Measurements from ENCODE around the gene ZNF217.
A peak's percentile ranks its signal among the peaks of the same experiment; 100 is the strongest.
"Not testable (repeated sequence)": the region's sequence is repeated elsewhere in the genome, so short reads cannot be mapped to it uniquely, and the experiment has no call there.

Gene ZNF217

DNA sequence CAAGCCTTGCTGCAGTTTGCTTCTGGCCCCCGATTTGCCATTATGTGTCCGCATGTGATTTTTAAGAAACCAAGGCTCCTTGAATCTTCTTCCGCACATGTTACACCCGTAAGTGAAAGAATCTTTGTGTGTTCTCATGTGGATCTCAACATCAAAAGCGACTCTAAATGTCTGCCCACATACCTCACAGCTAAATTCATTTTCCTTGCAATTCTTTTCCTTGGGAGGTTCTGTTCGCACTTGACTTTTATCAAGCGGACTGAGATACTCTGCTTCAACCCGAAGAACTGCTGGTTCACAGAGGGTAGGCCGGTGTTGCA lies 11.4 kb downstream of the ZNF217 start:
- DNase-seq (ENCODE audit: low spot score): no peak

DNA sequence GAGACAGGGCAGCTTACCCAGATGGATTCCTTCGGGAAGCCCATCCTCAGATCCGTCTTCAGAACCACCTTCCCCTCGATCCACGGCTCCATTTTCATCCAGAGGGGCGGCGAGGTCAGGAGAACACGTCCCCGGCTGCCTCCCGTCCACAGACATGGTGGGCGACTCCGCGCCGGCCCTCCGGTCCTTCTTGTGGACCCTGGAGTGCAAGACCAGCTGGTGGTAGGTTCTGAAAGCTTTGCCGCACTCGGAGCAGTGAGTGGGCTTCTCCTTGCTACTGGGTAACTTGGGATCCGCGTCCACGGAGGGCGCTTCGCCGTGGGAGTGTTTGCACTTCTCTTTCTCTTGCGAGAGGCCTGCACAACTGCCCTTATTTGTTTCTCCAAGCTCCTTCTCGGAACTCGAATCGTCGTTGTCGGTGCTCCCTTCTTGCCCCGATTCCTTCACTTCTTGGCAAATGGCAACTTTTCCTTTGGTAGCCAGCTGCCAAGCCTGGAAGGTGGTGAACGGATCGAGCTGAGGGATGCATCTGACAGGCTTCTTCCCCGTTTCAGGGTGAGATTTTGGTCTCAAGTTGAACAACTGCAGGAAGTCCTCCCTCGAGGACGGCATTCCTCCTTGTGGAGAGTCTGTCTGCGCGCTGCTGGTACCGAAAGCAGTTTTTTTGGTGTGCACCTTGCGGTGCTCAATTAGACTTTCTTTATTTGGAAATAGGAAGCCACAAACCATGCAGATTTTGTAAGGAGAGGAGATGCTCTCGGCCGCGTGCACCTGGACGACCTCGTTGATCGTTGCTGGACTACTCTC lies 12.0 kb downstream of the ZNF217 start:
- no peak for DNase-seq (ENCODE audit: low spot score)

DNA sequence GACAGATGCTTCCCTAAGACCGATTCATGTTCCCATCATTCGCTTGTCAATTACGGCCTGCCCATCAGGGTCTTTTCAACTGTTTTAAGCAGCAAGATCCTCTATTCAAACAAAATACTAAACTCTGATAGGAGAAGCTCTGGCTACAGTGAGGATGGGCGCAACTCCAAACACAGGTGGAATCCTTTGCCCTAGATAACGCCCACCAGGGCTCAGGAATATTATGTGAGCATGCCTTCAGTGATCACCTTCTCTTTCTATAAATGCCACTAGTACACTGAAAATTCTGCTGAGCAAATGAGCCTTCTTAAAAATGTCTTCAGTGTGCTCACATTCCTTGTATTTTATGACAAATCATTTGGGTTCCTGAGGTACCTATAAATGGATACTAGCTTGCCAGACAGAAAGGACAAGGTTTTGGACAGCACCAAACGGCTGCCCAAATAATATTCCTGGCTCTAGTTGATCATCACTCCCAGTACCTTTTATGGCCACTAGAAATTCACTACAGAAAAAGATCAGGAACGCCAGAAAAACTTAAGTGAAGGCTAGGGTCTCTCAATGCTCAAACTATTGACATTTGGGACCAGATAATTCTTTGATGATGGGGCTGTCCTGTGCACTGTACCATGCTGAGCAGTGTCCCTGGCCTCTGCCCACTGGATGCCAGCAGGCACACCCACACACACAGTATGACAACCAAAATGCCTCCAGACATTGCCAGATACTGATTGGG lies 13.1 kb downstream of the ZNF217 start:
- no peak for DNase-seq (ENCODE audit: low spot score)

DNA sequence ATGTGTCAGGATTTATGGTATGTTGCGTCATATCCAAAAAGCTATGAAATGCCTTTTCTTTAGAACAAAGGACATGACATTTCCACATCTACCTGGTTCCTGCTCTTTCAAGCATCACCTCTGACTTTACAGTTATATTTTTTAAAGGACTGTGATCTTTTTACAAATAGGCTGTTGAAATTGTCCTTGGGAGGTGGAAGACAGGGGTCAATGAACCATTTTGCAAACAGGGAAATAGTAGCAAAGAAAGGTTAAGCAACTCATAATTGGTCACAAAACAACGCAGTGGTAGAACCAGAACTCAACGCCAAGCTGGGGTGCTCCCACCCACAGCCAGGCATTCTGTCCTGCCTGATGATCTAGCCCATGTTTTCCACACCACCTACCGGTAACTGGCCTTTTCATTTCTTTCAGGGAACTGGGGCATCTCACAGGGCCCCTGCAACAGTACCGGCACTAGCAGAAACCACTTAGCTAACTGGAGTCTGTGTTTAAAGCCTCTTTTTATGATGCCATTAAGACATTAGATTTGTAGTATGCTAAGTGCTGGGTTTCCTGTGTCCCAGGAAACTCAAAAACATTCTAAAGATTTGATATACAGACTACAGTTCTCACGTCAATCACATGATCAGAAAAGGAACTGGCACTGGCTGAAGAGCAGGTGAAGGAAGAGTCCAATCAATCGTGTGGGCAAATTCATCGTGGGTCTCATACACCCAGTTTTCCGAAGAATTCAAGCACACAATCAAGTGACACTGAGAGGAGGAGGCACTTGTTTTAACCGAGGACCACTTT lies 13.9 kb downstream of the ZNF217 start:
- no peak for DNase-seq (ENCODE audit: low spot score)

DNA sequence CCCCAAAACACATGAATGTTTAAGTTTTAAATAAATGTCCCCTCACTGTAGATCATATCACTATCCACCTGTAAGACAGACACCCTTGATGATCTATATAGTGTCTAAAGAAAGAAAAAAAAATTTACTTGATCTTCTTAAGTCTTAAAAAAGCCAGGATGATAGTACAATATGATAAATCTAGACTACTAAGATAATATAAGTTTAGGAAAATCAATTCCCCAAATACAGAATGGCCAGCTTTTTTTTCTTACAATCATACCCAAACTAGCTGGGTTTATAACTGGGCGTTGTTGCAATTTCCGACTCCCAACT lies 14.4 kb downstream of the ZNF217 start:
- no peak for DNase-seq (ENCODE audit: low spot score)

DNA sequence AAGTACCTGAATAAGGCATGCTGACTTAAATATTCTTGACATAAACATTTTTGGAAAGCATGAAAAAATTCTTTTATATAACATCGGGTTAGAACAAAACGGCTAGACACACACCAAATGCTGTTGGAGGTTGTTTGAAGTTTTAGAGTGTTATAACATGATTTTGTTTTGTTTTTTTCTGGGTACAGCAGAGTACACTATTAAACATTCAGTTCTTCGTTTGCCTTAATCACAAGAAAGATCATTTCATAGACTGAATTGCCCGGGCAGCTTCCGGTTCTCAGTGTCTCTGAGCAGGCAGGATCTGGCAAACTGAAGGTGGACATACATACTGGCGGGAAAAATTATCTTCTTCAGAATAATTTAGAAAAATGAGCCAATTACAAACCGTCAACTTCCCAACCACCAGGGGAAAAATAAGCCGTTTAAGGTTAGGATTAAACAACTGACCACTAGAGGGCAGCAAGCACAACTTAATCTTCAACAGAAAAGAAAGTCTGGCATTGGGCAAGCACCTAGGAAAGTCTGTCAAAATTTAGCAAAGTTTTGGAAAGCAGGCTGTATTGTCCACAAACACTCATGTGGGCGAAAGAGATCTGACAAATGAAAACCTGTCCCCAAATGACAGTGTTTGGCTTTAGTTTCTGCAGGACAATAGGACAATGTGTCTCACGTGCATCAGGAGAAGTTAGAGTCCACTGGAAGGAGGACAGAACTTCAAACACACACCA lies 15.0 kb downstream of the ZNF217 start:
- peak; percentile 86 for DNase-seq (ENCODE audit: low spot score)

DNA sequence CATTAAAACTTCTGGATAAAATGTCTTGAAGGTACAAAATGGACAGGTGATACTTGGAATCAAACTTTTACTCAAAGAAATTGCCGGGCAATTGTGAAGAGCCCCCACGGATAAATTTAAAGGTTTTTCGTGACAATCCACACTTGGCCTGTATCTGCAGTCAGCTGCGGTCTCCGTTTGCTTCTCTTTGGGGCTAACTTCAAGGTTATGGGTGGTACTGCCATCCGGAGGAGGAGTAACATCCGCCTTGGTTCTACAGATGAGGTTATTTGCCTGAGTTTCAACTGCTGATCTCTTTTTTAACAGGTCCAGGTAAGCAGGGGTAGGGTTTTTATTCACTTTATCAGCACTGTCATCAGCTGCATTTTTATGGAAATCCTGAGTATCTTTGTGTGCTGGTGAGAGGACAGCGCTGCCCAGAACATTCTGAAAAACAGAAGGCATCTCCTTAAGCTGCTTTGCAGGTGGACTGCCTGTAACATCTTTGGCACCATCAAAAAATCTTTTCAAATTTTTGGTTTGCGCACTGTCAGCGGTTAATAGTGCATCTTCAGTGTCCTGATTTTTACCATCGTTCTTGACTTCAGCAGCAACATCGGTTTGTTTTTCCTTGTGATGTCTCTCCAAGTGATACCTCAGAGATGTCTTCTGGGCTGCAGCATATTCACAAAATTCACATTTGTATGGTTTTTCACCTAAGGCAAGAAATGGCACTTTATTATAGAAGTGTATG lies 16.9 kb downstream of the ZNF217 start:
- DNase-seq (ENCODE audit: low spot score): no peak

DNA sequence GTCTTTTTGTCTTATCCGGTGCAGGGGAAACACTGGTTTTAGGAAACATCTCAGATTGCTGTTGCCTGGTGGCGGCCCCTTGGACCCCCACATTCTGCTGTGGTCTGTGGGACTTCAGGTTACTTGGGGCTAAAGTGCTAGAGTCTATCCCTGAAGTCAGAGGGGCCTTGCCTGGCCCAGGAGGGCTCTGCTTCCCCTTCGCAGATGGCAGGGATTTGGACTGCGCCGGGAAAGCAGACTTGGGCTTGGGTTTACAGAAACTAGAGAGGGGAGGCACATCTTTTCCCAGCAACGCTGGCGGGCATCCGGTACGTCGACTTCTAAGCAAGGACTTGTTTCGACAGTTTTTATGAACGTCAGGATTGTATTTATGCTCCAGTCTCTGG lies 17.5 kb downstream of the ZNF217 start:
- no peak for DNase-seq (ENCODE audit: low spot score)

DNA sequence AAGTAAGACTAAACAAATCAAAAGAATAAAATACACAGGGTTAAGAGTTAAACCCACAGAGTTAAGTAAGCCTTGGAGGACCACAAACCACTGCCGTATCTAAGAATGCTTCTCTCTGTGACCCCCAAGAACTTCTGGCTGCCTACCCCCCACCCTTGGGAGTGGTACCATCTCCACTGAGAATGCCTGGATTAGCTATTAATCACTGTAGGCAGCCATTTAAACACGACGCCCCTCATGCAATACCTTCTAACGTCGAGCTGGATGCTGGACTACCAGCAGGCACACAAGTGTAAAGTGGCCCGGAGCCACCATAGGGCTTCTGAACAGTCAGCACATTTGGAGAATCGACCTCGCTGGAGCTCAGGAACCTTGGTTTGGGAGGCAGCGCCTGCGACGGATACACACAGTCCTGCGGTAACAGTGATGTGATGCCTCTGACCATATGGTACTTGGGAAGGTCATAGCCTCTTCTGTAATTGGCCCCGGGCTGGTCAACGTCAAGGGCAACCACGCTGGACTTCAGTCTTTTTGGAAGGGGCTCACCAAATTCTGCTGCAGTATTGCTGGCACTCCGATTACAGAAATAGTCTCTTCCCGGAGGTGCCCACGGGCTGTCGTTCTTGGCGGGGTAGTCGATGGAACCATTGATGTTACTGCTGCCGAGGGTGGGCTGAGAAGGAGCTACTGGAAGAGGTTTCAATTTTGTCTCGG lies 18.0 kb downstream of the ZNF217 start:
- no peak for DNase-seq (ENCODE audit: low spot score)

DNA sequence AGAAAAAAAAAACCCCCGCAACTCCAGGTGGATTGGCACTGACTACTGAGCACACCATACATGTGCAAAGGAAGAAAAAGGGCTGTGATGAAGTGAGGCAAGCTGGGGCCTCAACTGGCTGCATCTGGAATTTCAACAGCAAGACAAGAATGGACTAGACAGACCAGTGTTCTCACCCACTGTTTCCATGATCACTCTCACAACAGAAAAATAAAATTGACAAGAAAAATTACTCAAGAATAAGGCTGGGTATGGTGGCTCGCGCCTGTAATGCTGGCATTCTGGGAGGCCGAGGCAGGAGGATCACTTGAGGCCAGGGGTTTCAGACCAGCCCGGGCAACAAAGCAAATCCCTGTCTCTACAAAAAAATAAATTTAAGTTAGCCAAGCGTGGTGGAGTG lies 18.8 kb downstream of the ZNF217 start:
- DNase-seq (ENCODE audit: low spot score): no peak

DNA sequence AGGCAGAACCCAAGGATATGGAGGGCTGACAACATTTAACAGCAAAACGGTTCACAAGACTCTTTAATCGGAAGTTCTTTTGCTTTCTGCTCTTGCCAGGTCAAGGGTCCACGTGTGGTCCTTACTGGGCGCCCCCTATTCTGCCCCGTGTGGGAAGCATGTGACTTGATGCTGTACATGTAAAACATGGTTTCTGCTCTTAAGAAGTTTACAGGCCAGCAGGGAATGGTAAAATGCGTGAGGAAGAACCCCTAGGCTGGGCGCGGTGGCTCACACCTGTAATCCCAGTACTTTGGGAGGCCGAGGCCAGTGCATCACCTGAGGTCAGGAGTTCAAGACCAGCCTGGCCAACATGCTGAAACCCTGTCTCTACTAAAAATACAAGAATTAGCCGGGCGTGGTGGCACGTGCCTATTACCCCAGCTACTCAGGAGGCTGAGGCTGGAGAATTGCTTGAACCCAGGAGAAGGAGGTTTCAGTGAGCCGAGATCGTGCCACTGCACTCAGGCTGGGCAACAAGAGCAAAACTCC lies 19.3 kb downstream of the ZNF217 start:
- no peak for DNase-seq (ENCODE audit: low spot score)

DNA sequence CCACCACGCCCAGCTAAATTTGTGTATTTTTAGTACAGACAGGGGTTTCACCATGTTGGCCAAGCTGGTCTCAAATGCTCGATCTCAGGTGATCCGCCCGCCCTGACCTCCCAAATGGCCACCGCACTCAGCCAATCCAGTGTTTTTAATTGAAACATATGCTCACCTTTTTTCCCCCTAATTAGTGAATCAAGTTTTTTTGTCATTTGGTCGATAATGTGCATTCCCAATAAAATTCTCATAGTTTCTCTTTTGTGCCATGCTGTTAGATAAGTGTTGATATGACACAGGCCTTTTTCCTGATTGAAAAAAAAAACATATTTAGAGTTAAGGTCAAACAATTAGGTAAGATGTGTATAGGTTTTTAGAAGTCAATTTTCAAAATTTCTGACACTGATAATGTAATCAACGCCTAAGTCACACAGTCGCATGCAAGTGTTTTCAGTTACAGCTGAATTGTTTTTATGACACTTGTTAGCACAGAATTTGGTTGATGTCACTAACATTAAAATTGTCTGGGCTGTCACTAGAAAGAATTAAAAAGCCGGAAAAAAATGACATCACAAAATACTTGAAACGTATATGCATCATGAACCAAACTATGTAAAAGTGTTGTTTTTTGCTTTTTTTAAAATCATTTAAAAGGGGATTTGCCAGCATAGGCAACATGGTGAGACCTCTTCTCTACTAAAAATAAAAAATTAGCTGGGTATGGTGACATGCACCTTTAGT lies 21.9 kb downstream of the ZNF217 start:
- DNase-seq (ENCODE audit: low spot score): no peak

DNA sequence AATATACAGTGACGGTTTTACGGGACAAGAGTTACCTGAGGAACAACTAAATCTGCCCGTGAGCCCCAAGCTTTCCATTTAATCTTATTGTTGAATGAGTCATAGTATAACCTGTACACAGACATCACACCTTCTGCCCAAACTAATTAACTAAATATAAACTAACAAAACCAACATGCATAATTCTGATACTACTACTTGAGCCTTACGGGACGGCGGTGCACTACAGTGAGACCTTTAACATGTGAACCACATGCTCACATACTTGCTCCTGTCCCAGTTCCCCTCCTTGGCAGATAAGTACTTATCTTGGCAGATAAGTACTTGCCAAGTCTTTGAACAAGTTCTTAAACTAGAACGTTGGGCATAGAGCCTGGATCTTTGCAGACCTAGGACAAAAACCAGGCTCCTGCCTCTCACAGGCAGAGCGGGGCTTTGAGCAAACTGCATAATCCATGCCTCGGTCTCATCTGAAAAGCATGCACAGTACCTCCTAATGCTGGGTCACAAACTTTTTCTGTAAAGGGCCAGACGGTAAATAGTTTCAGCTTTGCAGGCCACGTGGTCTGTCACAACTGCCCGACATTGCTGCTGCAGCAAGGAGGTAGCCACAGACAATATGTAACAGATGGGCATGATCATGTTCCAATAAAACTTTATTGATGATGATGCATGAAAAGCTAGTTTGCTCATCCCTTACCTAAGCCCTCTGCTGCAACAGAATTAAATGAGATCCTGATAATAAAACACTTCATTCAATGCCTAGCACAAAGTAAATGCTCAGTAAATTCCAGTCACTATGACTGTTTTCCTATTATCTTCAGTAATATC lies 23.0 kb downstream of the ZNF217 start:
- DNase-seq (ENCODE audit: low spot score): no peak

DNA sequence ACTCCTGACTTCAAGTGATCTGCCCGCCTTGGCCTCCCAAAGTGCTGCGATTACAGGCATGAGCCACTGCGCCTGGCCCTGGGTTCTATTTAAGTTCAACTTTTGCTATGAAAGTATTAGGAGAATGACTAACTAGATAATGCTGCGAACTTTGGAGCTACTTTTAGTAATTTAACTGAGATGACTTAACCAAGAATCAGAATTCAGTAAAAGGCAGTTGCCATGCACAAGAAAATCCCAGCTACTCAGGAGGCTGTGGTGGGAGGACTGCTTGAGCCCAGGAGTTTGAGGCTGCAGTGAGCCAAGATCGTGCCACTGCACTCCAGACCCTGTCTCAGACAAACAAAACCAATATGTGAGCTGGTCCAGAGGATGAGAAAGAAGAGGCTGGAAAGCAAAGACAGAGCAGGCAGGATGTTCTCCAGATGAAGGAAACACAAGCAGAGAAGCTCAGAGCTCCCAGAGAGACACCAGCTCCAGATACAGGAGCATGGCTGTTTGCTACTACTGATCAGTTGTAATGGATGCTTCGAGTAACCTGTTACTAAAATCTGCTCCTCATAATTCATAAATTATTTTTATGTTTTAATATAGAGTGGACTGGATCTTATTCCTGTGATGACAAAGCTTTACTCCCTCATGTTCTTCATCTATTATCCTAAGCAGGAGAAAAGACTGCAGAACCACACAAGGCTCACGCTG lies 23.9 kb downstream of the ZNF217 start:
- no peak for DNase-seq (ENCODE audit: low spot score)

DNA sequence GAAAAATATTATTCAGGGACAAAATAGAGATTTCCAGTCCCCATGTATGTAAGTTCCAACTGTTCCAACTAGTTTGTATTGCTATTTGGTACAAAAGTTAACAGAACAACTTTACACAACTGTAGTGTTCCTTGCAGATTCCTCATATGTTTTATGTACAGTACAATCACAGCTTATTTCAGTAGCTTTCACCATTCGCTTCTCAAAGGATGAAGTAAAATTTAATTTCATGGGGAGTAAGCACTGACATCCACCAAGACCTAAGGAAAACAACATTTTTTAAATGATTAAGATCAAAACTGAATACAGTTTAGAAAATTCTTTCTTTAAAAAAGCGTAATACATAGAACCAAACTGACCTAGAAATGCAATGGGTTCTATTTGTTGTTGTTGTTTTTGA lies 24.6 kb downstream of the ZNF217 start:
- no peak for DNase-seq (ENCODE audit: low spot score)

DNA sequence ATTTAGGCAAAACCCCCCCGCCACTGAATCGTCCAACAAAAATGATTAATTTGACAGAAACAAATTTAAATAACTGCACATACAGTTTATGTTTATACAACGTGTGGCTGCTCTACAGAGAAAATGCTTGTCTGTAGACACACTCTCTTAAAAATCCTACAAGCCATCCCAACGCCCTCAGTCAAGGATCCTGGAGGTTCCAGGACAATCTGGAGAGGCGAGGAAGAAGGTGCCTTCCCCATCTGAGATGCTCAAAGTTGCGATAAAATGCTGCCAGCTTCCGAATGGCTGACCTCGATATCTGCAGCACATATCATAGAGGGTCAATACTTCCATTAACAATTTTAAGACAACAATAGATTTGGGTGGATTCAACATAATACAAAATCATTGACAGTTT lies 25.3 kb downstream of the ZNF217 start:
- no peak for DNase-seq (ENCODE audit: low spot score)

DNA sequence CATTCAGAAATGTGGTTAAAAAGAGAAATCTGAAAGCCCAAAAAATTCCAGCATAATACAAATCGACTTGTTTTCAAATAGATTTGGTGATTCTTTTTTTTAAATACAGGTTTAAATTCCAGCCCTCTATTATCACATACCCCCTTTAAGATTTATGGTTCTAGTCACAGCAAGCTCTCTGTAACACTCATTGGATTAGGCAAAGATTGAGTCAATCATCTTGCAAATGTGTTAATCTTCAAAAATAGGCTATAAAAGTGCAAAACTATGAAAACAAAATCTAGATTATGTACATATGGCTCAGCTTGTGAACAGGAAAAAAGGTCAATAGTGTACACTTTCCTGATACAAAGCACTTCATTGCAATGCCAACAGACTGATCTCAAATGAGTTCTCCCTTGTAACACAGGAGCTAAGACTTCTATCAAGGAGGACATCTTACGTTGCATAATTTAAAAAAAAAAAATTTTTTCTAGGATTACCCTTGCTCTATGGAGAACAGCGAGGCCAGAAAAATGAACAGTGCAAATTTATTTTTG lies 26.2 kb downstream of the ZNF217 start:
- DNase-seq (ENCODE audit: low spot score): no peak

DNA sequence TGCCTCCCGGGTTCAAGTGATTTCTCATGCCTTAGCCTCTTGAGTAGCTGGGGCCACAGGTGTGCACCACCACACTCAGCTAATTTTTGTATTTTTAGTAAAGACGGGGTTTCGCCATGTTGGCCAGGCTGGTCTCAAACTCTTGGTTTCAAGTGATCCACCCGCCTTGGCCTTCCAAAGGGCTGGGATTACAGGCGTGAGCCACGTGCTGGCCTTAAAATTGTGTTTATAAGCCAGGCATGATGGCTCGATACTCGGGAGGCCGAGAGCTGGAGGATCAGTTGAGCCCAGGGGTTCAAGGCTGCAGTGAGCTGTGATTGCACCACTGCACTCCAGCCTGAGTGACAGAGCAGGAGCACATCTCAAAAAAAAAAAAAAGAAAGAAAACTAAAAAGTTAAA lies 27.0 kb downstream of the ZNF217 start:
- DNase-seq (ENCODE audit: low spot score): not testable (repeated sequence)
